ENCODE results near the gene MAP3K7CL. TPM values are rescaled to one million over a fixed set of nuclear protein-coding genes. Genes with fewer than 3 reads are reported as not detected.

Gene MAP3K7CL
- total RNA-seq, 1 experiment from 2014 or later: 0.15 TPM

DNA sequence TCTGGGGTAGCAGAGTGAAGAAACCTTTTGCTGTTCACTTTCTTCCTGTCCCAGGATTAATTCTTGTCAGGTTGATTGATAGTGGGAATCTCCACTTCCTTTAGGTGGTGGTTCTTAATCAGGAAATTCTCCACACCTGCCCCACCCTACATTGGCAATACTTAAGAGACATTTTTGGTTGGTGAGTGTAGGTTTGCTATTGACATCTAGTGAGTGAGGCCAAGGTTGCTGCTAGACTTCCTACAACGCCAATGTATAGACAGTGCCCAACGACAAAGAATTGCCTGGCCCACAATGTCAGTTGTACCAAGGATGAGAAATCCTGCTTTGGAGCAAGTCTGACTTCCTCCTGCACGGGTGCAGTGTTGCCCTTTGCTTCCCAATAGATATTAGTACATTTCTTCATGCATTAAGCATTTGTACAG is 38.5 kb downstream of the MAP3K7CL start:
- Mint-ChIP-seq H3K4me3 (no peak overlapping the region), H3K27me3 (ENCODE audit: low read depth) (no peaks in the 10 kb centered on the region), H3K4me1 (no peaks in the 10 kb centered on the region), H3K9me3 (no peaks in the 10 kb centered on the region), H3K27ac (no peak overlapping the region), H3K36me3 (no peaks in the 10 kb centered on the region)
- no peak for DNase-seq (ENCODE audit: low spot score)
- ChIA-PET POLR2A (no interaction called here), CTCF (no interaction called here)
- TF ChIP-seq TCF7 (CRISPR knock-in tag; IDR thresholded peaks at IDR 0.05; ENCODE audit: low read depth) (no peak), NFE2L1 (CRISPR knock-in tag; IDR thresholded peaks at IDR 0.05) (no peak), HMGA2 (CRISPR knock-in tag; IDR thresholded peaks at IDR 0.05) (no peak)
- TF ChIP-seq, protein P1, sequence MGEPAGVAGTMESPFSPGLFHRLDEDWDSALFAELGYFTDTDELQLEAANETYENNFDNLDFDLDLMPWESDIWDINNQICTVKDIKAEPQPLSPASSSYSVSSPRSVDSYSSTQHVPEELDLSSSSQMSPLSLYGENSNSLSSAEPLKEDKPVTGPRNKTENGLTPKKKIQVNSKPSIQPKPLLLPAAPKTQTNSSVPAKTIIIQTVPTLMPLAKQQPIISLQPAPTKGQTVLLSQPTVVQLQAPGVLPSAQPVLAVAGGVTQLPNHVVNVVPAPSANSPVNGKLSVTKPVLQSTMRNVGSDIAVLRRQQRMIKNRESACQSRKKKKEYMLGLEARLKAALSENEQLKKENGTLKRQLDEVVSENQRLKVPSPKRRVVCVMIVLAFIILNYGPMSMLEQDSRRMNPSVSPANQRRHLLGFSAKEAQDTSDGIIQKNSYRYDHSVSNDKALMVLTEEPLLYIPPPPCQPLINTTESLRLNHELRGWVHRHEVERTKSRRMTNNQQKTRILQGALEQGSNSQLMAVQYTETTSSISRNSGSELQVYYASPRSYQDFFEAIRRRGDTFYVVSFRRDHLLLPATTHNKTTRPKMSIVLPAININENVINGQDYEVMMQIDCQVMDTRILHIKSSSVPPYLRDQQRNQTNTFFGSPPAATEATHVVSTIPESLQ (CRISPR knock-in tag; IDR thresholded peaks at IDR 0.05): no peak
- ATAC-seq: no peak

DNA sequence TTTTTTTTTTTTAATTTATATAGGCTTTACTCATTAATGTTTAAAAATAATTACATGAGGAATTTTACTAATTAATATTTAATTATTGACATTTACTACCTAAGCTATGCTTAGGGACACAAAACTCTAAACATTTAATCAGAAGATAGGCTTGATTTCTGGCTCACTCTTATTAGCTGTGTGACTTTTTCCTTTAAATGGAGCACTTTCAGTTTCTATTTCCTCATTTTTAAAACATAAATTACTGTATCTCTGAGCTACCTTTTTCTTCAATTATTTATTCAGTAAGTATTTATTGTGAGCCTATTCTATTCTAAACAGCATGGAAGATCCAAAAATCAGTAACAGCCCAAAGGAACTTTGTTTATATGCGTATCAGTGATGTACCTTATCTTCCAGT is 40.5 kb downstream of the MAP3K7CL start:
- TF ChIP-seq ZNF232 (CRISPR knock-in tag; IDR thresholded peaks at IDR 0.05): no peak
- TF ChIP-seq ZNF671 (CRISPR knock-in tag; IDR thresholded peaks at IDR 0.05): no peak
- no peak for TF ChIP-seq OVOL2 (CRISPR knock-in tag; IDR thresholded peaks at IDR 0.05; ENCODE audit: borderline replicate concordance)
- TF ChIP-seq ELF4 (CRISPR knock-in tag; IDR thresholded peaks at IDR 0.05; ENCODE audit: low read depth): no peak
- TF ChIP-seq ZNF121 (CRISPR knock-in tag; IDR thresholded peaks at IDR 0.05): no peak
- TF ChIP-seq HMGA2 (CRISPR knock-in tag; IDR thresholded peaks at IDR 0.05): no peak
- TF ChIP-seq, protein P2, sequence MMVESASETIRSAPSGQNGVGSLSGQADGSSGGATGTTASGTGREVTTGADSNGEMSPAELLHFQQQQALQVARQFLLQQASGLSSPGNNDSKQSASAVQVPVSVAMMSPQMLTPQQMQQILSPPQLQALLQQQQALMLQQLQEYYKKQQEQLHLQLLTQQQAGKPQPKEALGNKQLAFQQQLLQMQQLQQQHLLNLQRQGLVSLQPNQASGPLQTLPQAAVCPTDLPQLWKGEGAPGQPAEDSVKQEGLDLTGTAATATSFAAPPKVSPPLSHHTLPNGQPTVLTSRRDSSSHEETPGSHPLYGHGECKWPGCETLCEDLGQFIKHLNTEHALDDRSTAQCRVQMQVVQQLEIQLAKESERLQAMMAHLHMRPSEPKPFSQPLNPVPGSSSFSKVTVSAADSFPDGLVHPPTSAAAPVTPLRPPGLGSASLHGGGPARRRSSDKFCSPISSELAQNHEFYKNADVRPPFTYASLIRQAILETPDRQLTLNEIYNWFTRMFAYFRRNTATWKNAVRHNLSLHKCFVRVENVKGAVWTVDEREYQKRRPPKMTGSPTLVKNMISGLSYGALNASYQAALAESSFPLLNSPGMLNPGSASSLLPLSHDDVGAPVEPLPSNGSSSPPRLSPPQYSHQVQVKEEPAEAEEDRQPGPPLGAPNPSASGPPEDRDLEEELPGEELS (CRISPR knock-in tag; IDR thresholded peaks at IDR 0.05): no peak
- TF ChIP-seq, protein P3, sequence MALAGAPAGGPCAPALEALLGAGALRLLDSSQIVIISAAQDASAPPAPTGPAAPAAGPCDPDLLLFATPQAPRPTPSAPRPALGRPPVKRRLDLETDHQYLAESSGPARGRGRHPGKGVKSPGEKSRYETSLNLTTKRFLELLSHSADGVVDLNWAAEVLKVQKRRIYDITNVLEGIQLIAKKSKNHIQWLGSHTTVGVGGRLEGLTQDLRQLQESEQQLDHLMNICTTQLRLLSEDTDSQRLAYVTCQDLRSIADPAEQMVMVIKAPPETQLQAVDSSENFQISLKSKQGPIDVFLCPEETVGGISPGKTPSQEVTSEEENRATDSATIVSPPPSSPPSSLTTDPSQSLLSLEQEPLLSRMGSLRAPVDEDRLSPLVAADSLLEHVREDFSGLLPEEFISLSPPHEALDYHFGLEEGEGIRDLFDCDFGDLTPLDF (CRISPR knock-in tag; IDR thresholded peaks at IDR 0.05): no peak
- TF ChIP-seq, protein P4, sequence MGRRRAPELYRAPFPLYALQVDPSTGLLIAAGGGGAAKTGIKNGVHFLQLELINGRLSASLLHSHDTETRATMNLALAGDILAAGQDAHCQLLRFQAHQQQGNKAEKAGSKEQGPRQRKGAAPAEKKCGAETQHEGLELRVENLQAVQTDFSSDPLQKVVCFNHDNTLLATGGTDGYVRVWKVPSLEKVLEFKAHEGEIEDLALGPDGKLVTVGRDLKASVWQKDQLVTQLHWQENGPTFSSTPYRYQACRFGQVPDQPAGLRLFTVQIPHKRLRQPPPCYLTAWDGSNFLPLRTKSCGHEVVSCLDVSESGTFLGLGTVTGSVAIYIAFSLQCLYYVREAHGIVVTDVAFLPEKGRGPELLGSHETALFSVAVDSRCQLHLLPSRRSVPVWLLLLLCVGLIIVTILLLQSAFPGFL (CRISPR knock-in tag; IDR thresholded peaks at IDR 0.05; ENCODE audit: borderline replicate concordance): no peak
- TF ChIP-seq, protein P5, sequence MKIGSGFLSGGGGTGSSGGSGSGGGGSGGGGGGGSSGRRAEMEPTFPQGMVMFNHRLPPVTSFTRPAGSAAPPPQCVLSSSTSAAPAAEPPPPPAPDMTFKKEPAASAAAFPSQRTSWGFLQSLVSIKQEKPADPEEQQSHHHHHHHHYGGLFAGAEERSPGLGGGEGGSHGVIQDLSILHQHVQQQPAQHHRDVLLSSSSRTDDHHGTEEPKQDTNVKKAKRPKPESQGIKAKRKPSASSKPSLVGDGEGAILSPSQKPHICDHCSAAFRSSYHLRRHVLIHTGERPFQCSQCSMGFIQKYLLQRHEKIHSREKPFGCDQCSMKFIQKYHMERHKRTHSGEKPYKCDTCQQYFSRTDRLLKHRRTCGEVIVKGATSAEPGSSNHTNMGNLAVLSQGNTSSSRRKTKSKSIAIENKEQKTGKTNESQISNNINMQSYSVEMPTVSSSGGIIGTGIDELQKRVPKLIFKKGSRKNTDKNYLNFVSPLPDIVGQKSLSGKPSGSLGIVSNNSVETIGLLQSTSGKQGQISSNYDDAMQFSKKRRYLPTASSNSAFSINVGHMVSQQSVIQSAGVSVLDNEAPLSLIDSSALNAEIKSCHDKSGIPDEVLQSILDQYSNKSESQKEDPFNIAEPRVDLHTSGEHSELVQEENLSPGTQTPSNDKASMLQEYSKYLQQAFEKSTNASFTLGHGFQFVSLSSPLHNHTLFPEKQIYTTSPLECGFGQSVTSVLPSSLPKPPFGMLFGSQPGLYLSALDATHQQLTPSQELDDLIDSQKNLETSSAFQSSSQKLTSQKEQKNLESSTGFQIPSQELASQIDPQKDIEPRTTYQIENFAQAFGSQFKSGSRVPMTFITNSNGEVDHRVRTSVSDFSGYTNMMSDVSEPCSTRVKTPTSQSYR (CRISPR knock-in tag; IDR thresholded peaks at IDR 0.05): no peak
- TF ChIP-seq, protein P1 (CRISPR knock-in tag; IDR thresholded peaks at IDR 0.05): no peak
- no peak for ATAC-seq
- H3K9me3 Mint-ChIP-seq: no peaks in the 10 kb centered on the region
- DNase-seq (ENCODE audit: low spot score): no peak
- H3K4me3 Mint-ChIP-seq: no peak overlapping the region
- ChIA-PET CTCF (no interaction called here), POLR2A (no interaction called here)
- no peaks in the 10 kb centered on the region for H3K4me1 Mint-ChIP-seq
- H3K27ac Mint-ChIP-seq: no peak overlapping the region
- no peaks in the 10 kb centered on the region for H3K36me3 Mint-ChIP-seq
- no peaks in the 10 kb centered on the region for H3K27me3 Mint-ChIP-seq (ENCODE audit: low read depth)

Measured in WTC11 (cell line).